ENCODE results near the gene BEGAIN. TPM values are rescaled to one million over a fixed set of nuclear protein-coding genes. Genes with fewer than 3 reads are reported as not detected.
A peak's percentile ranks its signal among the peaks of the same experiment; 100 is the strongest.

Gene BEGAIN
- total and polyA plus RNA-seq, 7 experiments from 2014 or later = 0.38 to 2.4 (median 1.5) TPM

DNA sequence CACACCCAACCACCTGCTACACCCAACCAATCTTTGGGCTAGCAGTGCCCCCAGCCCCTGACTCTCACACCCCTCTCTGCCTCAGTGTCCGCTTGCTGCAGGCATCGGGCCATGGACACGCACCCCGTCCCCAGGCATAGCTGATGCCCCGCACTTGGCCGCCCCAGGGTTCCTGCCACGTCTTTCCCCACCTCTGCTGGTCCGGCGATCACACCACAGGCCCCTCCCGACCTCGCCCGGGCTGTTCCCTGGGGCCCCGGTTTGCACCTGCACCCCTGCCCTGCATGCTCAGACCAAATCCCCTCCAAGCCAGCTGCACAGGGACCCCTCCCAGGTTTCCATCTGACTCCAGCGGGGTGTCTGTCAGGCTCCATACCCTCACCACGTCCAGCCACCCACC is 38.3 kb downstream of the BEGAIN start:
- Mint-ChIP-seq H3K4me3 (peak overlapping the region in 1 of 10 donors; percentile 79), H3K4me1 (peaks cover 9 to 38% (median 22%) of the 10 kb centered on the region in 7 donors), H3K36me3 (no peaks in the 10 kb centered on the region), H3K27ac (peak overlapping the region in 4 of 9 donors; percentile 25 to 98 (median 92)), H3K9me3 (no peaks in the 10 kb centered on the region), H3K27me3 (no peaks in the 10 kb centered on the region)
- no peak overlapping the region for H3K27ac ChIP-seq (ENCODE audit: low read depth, low read length)
- peaks cover 27 to 28% of the 10 kb centered on the region in 2 donors for H3K4me1 ChIP-seq (ENCODE audit: control insufficient read depth in 2 of 2, insufficient read depth in 2 of 2, low read length in 2 of 2)
- ChIA-PET CTCF (no interaction called here), POLR2A (interaction anchor here (1.3 kb wide), 1 partner anchor 18 kb away, joined by 3 read pairs; no protein-coding TSS in a partner anchor)
- H3K36me3 ChIP-seq (ENCODE audit: control insufficient read depth in 2 of 3, insufficient read depth in 3 of 3, low read length in 3 of 3) = no peaks in the 10 kb centered on the region
- no peaks in the 10 kb centered on the region for H3K27me3 ChIP-seq (ENCODE audit: control insufficient read depth in 2 of 2, insufficient read depth in 2 of 2, low read length in 2 of 2)
- intact Hi-C loops (cut with micrococcal nuclease) = loop anchor here (1.0 to 10.0 kb wide), 6 partner anchors 91 to 944 kb away; partner anchors contain the start of genes CCDC85C (in 1 of the 2), SLC25A29 (in 1 of the 2) and WDR25 (in 1 of the 2)
- DNase-seq = no peak
- H3K4me3 ChIP-seq (ENCODE audit: low read length) = no peak overlapping the region
- ATAC-seq = no peak
- H3K9me3 ChIP-seq (ENCODE audit: control insufficient read depth in 2 of 3, low read length in 3 of 3) = no peaks in the 10 kb centered on the region

DNA sequence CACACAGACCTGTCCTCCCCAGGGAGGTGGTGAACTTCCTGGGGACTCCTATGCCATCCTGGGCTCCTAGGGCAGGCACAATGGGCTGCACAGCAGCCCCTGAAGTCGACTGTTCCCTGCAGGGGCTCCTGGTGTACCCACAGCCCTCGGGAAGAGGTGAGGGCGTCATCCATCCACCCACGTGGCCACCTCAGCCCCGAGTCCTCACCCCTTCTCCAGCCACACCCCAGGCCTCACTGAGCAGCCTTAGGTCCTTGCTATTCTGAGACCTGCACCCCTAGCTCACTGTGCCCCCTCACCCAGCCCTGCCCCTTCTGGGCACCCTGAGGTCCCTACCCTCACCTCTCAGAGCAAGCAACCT is 38.9 kb downstream of the BEGAIN start:
- CTCF ChIA-PET = interaction anchor here (1.6 kb wide), 1 partner anchor 98 kb away, joined by 3 read pairs; no protein-coding TSS in a partner anchor
- H3K27ac Mint-ChIP-seq = peak overlapping the region in 8 of 9 donors; percentile 67 to 98 (median 90)
- intact Hi-C loops (cut with micrococcal nuclease) = loop anchor here (1.0 to 10.0 kb wide), 6 partner anchors 92 to 943 kb away; partner anchors contain the start of genes CCDC85C (in 1 of the 2), SLC25A29 (in 1 of the 2) and WDR25 (in 1 of the 2)

DNA sequence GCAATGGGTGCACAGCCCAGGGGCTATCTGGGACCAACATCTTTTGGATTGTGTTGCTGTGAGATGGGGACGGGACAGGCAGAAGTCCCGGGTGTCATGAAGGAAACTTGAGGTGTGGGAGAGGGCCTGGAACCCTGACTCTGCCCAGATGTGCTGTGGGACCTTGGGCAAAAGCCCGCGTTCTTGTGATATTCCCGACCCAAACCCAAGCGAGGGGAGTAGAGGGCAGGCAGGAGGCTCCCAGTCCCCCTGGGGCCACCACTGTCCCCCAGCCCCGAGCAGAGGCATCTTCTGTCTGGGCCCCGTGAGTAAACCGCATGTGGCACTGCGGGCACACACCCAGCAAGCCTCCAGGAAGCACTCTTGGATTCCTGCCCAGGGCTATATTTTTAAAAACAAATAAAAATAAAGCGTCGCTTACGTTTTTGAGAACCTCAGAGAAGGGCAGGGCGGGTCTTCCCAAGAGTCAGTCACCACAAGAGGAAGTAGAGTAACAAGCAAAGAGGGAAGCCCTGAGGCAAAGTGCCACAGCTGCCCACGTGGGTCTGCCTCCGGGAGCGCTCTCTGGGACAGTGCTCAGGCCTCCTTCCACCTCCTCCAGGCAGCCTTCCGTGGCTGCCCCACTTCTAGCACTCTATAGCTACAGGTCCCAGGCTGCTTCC is 39.5 kb downstream of the BEGAIN start:
- CTCF ChIA-PET = interaction anchor here (0.6 to 1.6 kb wide), 2 partner anchors 98 to 355 kb away, joined by 3 read pairs; no protein-coding TSS in a partner anchor
- no peaks in the 10 kb centered on the region for H3K9me3 ChIP-seq (ENCODE audit: control insufficient read depth in 2 of 3, low read length in 3 of 3)
- ATAC-seq (peak; percentile 76), DNase-seq (peak in 6 of 9 donors; percentile 43 to 90 (median 79))
- no peaks in the 10 kb centered on the region for H3K9me3 Mint-ChIP-seq
- intact Hi-C loops (cut with micrococcal nuclease) = loop anchor here (1.0 to 10.0 kb wide), 8 partner anchors 93 to 943 kb away; partner anchors contain the start of genes WDR25 (in 2 of the 2), CCDC85C (in 1 of the 2) and SLC25A29 (in 1 of the 2)
- peak overlapping the region; percentile 51 to 87 (median 82) for H3K4me3 Mint-ChIP-seq
- H3K27ac Mint-ChIP-seq = peak overlapping the region; percentile 58 to 98 (median 89)
- no peaks in the 10 kb centered on the region for H3K27me3 ChIP-seq (ENCODE audit: control insufficient read depth in 2 of 2, insufficient read depth in 2 of 2, low read length in 2 of 2)
- peaks cover 9 to 38% (median 22%) of the 10 kb centered on the region in 7 donors for H3K4me1 Mint-ChIP-seq
- H3K27ac ChIP-seq (ENCODE audit: low read depth, low read length) = peak overlapping the region; percentile 73
- H3K27me3 Mint-ChIP-seq = no peaks in the 10 kb centered on the region
- peak overlapping the region; percentile 50 for H3K4me3 ChIP-seq (ENCODE audit: low read length)
- POLR2A ChIA-PET = interaction anchor here (0.6 to 2.3 kb wide), 4 partner anchors 19 to 1535 kb away, joined by 3 to 10 read pairs (median 4); no protein-coding TSS in a partner anchor
- H3K36me3 Mint-ChIP-seq = no peaks in the 10 kb centered on the region
- no peaks in the 10 kb centered on the region for H3K36me3 ChIP-seq (ENCODE audit: control insufficient read depth in 2 of 3, insufficient read depth in 3 of 3, low read length in 3 of 3)
- peaks cover 27 to 28% of the 10 kb centered on the region in 2 donors for H3K4me1 ChIP-seq (ENCODE audit: control insufficient read depth in 2 of 2, insufficient read depth in 2 of 2, low read length in 2 of 2)

More for the DNA sequence above, 38.9 kb downstream of the BEGAIN start:
- H3K27me3 ChIP-seq (ENCODE audit: control insufficient read depth in 2 of 2, insufficient read depth in 2 of 2, low read length in 2 of 2) = no peaks in the 10 kb centered on the region
- Mint-ChIP-seq H3K4me3 (peak overlapping the region; percentile 51 to 87 (median 82)), H3K9me3 (no peaks in the 10 kb centered on the region), H3K27me3 (no peaks in the 10 kb centered on the region), H3K4me1 (peaks cover 9 to 38% (median 22%) of the 10 kb centered on the region in 7 donors), H3K36me3 (no peaks in the 10 kb centered on the region)
- H3K27ac ChIP-seq (ENCODE audit: low read depth, low read length) = peak overlapping the region; percentile 73
- no peaks in the 10 kb centered on the region for H3K9me3 ChIP-seq (ENCODE audit: control insufficient read depth in 2 of 3, low read length in 3 of 3)
- H3K4me1 ChIP-seq (ENCODE audit: control insufficient read depth in 2 of 2, insufficient read depth in 2 of 2, low read length in 2 of 2) = peaks cover 27 to 28% of the 10 kb centered on the region in 2 donors
- DNase-seq (no peak), ATAC-seq (no peak)
- peak overlapping the region; percentile 20 for H3K4me3 ChIP-seq (ENCODE audit: low read length)
- POLR2A ChIA-PET = interaction anchor here (0.6 to 1.3 kb wide), 3 partner anchors 18 to 1535 kb away, joined by 3 to 6 read pairs (median 3); no protein-coding TSS in a partner anchor
- H3K36me3 ChIP-seq (ENCODE audit: control insufficient read depth in 2 of 3, insufficient read depth in 3 of 3, low read length in 3 of 3) = no peaks in the 10 kb centered on the region

DNA sequence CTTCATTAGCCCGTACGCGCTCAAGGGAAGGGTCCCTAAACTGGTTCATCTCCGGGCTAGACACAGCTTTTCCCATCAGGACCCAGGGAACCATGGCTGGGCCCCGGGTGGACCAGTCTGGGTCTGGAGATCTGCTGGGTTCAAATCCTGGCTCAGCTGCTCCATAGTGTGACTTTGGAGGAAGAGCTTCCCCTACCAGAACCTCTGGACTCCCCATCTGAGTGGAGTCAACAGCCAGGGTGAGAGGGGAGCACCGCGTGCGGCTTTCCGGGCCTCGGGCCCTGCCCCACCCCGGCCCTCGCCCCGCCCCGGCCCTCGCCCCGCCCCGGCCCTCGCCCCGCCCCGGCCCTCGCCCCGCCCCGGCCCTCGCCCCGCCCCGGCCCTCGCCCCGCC is 41.2 kb downstream of the BEGAIN start:
- H3K36me3 Mint-ChIP-seq = no peaks in the 10 kb centered on the region
- no peaks in the 10 kb centered on the region for H3K27me3 Mint-ChIP-seq
- Histone ChIP-seq H3K27me3 (ENCODE audit: control insufficient read depth in 2 of 2, insufficient read depth in 2 of 2, low read length in 2 of 2) (no peaks in the 10 kb centered on the region), H3K4me1 (ENCODE audit: control insufficient read depth in 2 of 2, insufficient read depth in 2 of 2, low read length in 2 of 2) (peaks cover 27 to 28% of the 10 kb centered on the region in 2 donors), H3K36me3 (ENCODE audit: control insufficient read depth in 2 of 3, insufficient read depth in 3 of 3, low read length in 3 of 3) (no peaks in the 10 kb centered on the region), H3K4me3 (ENCODE audit: low read length) (no peak overlapping the region), H3K9me3 (ENCODE audit: control insufficient read depth in 2 of 3, low read length in 3 of 3) (no peaks in the 10 kb centered on the region), H3K27ac (ENCODE audit: low read depth, low read length) (peak overlapping the region; percentile 64)
- H3K27ac Mint-ChIP-seq = peak overlapping the region; percentile 25 to 92 (median 76)
- ATAC-seq (no peak), DNase-seq (peak in 2 of 9 donors; percentile 24 to 55)
- intact Hi-C loops (cut with micrococcal nuclease) = loop anchor here (2.0 to 10.0 kb wide), 6 partner anchors 99 to 941 kb away; partner anchors contain the start of genes WDR25 (in 2 of the 2), CCDC85C (in 1 of the 2) and SLC25A29 (in 1 of the 2)
- CTCF ChIA-PET = no interaction called here
- peaks cover 9 to 38% (median 24%) of the 10 kb centered on the region in 7 donors for H3K4me1 Mint-ChIP-seq
- H3K9me3 Mint-ChIP-seq = no peaks in the 10 kb centered on the region
- POLR2A ChIA-PET = interaction anchor here (0.7 to 2.3 kb wide), 4 partner anchors 13 to 100 kb away, joined by 3 to 12 read pairs (median 7); no protein-coding TSS in a partner anchor
- H3K4me3 Mint-ChIP-seq = peak overlapping the region; percentile 33 to 87 (median 66)

DNA sequence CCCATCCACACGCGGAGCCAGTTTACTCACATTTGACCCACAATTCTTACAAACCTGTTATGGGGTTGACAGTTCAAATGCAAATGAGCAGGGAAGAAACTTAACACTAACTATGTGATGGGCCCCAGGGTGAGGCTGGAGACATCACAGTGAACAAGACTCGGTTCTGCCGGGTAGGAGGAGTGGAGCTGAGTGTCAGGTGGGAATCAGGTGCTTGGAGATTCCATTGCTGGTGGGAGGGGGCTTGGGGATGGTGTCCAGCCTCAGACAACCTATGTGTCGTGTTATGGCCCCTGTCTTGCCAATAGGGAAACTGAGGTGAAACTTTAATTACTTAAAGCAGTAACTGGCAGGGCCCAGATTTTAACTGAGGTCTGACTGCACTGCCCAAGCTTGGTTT is 41.9 kb downstream of the BEGAIN start:
- CTCF ChIA-PET = interaction anchor here (0.5 to 0.7 kb wide), 2 partner anchors 101 to 600 kb away, joined by 3 to 6 read pairs; no protein-coding TSS in a partner anchor
- Mint-ChIP-seq H3K4me1 (peaks cover 9 to 38% (median 24%) of the 10 kb centered on the region in 7 donors), H3K4me3 (peak overlapping the region in 7 of 10 donors; percentile 22 to 81 (median 57)), H3K36me3 (no peaks in the 10 kb centered on the region), H3K27me3 (no peaks in the 10 kb centered on the region), H3K27ac (peak overlapping the region; percentile 34 to 92 (median 73)), H3K9me3 (no peaks in the 10 kb centered on the region)
- POLR2A ChIA-PET = interaction anchor here (1.1 to 2.3 kb wide), 3 partner anchors 13 to 101 kb away, joined by 3 to 12 read pairs (median 10); no protein-coding TSS in a partner anchor
- H3K27me3 ChIP-seq (ENCODE audit: control insufficient read depth in 2 of 2, insufficient read depth in 2 of 2, low read length in 2 of 2) = no peaks in the 10 kb centered on the region
- ATAC-seq (no peak), DNase-seq (no peak)
- peak overlapping the region; percentile 64 for H3K27ac ChIP-seq (ENCODE audit: low read depth, low read length)
- H3K4me3 ChIP-seq (ENCODE audit: low read length) = no peak overlapping the region
- H3K4me1 ChIP-seq (ENCODE audit: control insufficient read depth in 2 of 2, insufficient read depth in 2 of 2, low read length in 2 of 2) = peaks cover 27 to 28% of the 10 kb centered on the region in 2 donors
- no peaks in the 10 kb centered on the region for H3K9me3 ChIP-seq (ENCODE audit: control insufficient read depth in 2 of 3, low read length in 3 of 3)
- H3K36me3 ChIP-seq (ENCODE audit: control insufficient read depth in 2 of 3, insufficient read depth in 3 of 3, low read length in 3 of 3) = no peaks in the 10 kb centered on the region
- intact Hi-C loops (cut with micrococcal nuclease) = loop anchor here (5.0 to 10.0 kb wide), 4 partner anchors 168 to 941 kb away; partner anchors contain the start of genes CCDC85C (in 1 of the 2), SLC25A29 (in 1 of the 2) and WDR25 (in 1 of the 2)

DNA sequence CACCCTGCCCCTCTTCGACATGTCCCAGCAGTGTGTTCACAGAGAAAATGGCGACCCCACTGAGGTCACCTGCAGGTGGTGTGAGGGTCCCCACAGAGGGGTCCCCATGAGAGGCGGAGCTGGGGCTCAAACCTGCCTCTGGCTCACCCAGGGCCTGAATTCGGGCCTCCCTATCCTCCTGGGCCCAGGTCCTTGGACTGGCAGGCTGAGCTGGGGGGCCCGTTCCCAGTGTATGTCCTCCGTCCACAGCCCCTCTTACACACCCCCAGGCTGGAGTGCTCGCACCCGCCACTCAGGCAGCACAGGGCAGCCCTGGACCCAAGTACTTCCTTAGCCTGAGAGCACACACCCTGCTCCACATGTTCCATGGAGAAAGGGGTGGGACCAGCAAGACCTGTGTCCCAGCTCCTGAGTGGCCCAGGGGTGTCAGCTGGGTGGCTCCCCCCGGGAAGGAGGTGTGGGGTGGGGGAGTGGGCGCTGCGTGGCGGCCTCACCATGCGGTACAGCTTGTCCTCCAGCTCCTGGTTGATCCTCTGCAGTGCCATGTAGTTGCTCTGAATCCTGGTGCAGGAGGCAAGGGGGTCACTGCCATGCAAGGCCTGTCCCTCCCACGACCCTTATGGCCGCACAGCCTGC is 42.6 kb downstream of the BEGAIN start:
- no peak for DNase-seq
- ChIA-PET CTCF (interaction anchor here (0.5 kb wide), 1 partner anchor 599 kb away, joined by 6 read pairs; no protein-coding TSS in a partner anchor), POLR2A (no interaction called here)

More for the DNA sequence above, 42.6 kb downstream of the BEGAIN start:
- no peaks in the 10 kb centered on the region for H3K36me3 Mint-ChIP-seq
- Histone ChIP-seq H3K36me3 (ENCODE audit: control insufficient read depth in 2 of 3, insufficient read depth in 3 of 3, low read length in 3 of 3) (no peaks in the 10 kb centered on the region), H3K27me3 (ENCODE audit: control insufficient read depth in 2 of 2, insufficient read depth in 2 of 2, low read length in 2 of 2) (no peaks in the 10 kb centered on the region), H3K9me3 (ENCODE audit: control insufficient read depth in 2 of 3, low read length in 3 of 3) (no peaks in the 10 kb centered on the region), H3K4me1 (ENCODE audit: control insufficient read depth in 2 of 2, insufficient read depth in 2 of 2, low read length in 2 of 2) (peaks cover 27 to 28% of the 10 kb centered on the region in 2 donors), H3K27ac (ENCODE audit: low read depth, low read length) (no peak overlapping the region), H3K4me3 (ENCODE audit: low read length) (no peak overlapping the region)
- H3K27me3 Mint-ChIP-seq = no peaks in the 10 kb centered on the region
- peak overlapping the region in 3 of 9 donors; percentile 86 to 92 (median 87) for H3K27ac Mint-ChIP-seq
- peaks cover 9 to 38% (median 23%) of the 10 kb centered on the region in 7 donors for H3K4me1 Mint-ChIP-seq
- ATAC-seq = no peak
- no peaks in the 10 kb centered on the region for H3K9me3 Mint-ChIP-seq
- intact Hi-C loops (cut with micrococcal nuclease) = loop anchor here (5.0 to 10.0 kb wide), 4 partner anchors 167 to 940 kb away; partner anchors contain the start of genes CCDC85C (in 1 of the 2), SLC25A29 (in 1 of the 2) and WDR25 (in 1 of the 2)
- no peak overlapping the region for H3K4me3 Mint-ChIP-seq

Data from naive thymus-derived CD4-positive, alpha-beta T cell (primary cell).